GM19025 (cell line): ENCODE results near the gene KDM4C.

ENCODE experiments used
- ATAC-seq: cut with Tn5 transposase; IDR thresholded peaks from one replicate; pipeline ENCODE4 v1.9.1; 2021; ENCODE audit warnings: mild to moderate bottlenecking, low read depth, moderate library complexity; ENCODE audit not compliant: unreplicated experiment

The KDM4C gene

GRCh38 chr9:6852243-6852963 lies 94.6 kb downstream of the KDM4C start:
- no peak for ATAC-seq

GRCh38 chr9:6855860-6856259 lies 98.1 kb downstream of the KDM4C start:
- ATAC-seq, result no peak

- ATAC-seq, result no peak
Measured at GRCh38 chr9:6864102-6864501, 106.3 kb downstream of the KDM4C start.

DNA sequence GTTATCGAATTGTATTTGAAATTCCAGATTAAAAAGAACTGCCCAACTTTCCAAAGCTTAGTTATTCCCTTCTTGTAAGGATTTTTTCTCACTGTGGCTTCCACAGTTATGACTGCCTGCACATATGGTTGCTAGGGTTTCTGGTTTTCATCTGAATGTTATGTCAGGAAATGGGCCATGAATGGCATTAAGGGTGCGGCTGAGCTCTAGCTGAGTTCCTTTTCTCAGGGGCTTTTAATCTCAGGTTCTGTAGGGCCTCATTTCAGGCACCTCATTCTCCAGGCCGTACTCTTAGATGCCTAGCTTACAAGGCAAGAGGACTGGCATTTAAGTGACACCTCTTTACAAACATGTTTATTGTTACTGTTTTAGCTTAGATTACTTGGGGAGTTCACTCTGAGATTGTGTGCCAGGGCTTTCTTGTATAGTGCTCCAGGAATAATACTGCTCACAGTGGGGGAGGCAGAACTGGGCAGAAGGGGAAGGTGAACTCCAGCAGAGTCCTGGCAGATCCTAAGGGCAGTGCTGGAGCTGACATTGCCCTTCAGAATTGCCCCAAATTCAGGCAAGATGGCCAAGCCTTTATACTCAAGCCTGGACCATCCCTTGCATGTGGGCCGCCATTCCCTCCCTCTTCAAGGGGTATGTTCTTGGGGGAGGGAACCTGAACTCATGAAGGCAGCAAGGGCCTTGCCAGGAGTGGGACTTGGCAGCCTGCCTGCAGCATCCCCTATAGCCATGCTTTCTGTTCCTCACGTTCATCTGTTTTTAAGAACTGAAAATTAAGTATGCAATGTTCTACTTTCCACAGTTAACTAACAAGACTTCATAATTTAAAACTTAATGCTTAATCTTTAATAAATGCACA lies 111.5 kb downstream of the KDM4C start:
- no peak for ATAC-seq

DNA sequence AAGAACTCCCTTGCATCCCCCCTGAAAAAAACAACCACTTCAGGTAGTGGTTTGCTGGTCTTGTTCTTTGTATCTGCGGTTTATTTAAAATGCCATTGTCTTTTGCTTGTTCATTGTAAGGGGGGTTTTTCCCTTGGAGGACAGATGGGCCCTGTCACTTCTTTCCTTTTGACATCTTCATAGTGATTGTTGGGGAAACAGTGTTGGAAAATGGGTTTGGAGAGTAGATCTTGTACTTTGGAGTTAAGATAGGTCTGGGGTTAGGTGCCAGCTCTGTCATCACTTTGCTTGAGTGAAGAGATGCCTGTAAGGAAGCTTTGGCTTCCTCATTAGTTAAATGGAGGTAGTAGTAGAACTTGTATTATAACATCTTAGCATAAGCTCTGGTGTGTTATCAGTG lies 112.4 kb downstream of the KDM4C start:
- ATAC-seq, result no peak

GRCh38 chr9:6870650-6871477 lies 113.1 kb downstream of the KDM4C start:
- ATAC-seq, result no peak

- ATAC-seq, result no peak
Measured at GRCh38 chr9:6873857-6874256, 116.1 kb downstream of the KDM4C start.

DNA sequence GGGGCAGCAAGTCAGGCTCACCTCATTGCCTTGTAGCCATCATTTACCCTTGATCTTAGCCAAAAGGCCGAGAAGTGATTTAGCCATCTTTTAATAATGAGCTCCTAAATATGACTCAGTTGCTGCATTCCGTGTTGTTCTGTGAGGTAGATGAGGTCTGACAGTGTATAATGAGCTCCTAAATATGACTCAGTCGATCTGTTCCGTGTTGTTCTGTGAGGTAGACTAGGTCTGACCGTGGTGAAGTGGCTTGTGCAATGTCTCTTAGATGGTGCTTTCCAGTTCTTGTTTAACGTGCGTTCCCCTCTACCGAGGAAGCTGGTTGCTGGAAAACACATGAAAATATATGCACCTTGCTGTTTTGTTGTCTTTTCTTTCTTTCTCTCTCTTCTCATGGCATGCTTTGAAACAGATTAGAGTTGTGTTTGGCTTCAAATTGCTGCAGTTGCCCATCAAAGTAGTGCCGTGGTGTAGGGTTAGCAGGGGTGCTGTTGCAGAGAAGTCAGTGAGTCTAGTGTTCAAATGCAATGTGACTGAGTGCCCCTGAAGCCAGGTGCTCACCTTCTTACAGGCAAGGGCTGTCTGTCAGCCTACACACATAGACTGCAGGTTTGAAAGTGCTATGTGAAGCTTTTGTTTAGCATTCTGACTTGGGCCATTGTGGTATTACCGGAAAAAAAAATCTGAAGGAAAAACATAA lies 118.6 kb downstream of the KDM4C start:
- ATAC-seq, result no peak

DNA sequence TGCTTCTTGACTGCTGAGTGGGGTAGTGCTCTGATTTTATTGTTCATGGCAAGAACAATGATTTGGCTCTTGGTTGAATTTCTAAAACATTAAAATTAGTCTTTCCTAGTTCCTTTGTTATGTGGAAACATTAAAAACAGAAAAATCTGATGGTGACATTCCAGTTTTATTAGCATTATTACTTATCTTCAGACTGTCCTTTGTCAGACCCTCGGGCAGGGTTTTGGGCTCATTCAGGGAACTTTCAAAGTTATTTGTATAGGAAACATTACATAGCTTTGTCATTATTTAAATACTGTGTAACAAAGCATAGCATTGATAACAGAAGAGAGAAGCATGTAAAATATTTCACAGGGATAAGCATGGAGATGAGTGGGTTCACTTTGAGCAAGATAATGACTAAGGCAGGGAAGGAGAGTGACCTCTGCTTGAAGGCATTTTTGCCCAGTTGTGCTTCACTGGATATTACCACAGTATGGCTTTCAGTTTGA lies 119.9 kb downstream of the KDM4C start:
- no peak for ATAC-seq

DNA sequence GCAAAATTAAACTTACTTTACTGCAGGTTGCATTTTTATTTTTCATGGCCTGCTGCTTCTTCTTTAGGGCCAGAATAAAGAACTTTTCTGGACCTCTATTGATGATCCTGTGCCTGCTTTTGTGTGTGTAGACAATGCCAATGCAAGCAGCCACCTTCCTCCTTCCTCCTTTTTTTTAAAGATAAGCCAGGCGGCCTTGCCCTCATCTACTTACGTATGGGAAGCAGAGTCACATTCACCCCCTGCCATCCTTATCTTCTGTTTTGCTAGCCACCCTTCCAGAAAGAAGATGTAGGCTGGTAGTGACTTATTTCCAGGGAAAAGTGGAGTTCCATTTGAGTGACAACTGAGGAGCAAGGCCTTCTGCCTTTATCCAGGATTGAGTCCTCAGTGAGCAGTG lies 122.9 kb downstream of the KDM4C start:
- ATAC-seq, result no peak

- ATAC-seq, result no peak
Measured at GRCh38 chr9:6884101-6884500, 126.3 kb downstream of the KDM4C start.

- no peak for ATAC-seq
Measured at GRCh38 chr9:6884990-6885389, 127.2 kb downstream of the KDM4C start.

GRCh38 chr9:6887051-6887450 lies 129.3 kb downstream of the KDM4C start:
- ATAC-seq, result no peak

DNA sequence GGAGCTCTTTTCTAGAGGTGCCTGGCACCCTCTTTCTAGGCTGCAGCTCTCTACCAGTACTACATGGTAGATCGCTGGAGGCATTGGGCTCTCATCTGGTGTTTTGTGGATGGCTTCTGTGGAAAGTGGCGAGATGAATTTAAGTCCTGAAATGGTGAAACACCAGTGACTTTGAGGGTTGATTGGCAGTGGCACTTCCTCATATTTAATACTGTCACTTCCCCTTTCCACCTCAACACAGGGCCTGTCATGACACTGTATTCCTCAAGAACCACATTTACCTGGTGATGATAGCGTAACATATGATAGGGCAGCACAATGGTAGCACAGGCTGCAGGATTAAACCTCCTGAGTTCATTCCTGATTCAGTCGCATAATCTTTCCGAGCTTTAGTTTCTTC lies 132.1 kb downstream of the KDM4C start:
- no peak for ATAC-seq

DNA sequence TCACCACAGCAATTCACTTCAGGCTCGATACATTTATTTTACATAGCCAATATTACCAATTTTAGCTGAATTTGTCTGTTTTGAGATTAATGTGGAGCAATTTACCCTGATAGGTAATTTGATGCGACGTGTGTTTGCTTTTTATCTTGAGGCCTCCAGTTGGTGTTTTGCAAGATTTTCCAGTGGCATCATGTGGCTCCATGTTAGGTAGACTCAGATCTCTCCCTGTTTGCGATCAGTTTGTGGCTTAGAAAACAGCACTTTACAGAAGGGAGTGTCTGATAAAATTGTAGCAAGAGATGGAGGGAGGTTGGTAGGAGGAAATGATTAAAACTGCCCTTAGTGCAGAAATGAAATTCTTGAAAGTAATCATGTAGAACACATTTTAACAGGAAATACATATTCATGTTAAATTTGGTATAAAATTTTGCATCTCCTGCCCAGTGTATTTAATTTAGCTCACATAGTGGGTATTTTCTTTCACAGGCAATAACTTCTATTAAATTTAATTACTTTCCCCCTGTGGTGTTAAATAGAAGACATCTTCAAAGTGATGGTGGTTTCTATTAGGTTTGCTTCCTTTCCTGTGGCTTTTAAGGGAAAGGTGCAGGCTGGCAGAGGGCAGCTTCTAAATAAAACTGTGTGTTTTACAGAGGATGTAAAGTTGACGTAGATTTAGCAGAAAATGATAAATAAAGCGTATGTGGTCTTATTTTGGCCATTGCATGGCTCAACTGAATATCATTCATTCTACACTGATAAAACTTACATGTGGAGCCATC lies 135.8 kb downstream of the KDM4C start:
- peak; percentile 9 for ATAC-seq

DNA sequence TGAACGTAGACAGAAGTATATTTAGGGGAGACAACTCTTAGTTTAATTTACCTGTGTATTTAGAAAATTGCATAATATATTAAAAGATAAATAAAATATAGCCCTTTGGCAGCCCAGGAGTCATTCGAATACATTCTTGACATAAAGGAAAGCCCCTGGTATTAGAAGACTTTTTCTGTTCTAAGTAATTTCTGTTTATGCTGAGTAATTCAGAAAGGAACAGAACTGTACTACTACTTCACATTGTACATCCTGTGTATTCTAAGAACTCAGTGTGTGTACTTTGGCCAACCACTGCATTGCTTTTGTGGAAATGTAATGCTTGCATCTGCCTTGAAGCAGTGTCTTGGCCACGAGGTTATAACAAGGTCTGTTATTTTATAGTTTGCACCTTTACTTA lies 136.4 kb downstream of the KDM4C start:
- peak; percentile 95 for ATAC-seq

GRCh38 chr9:6895754-6896153 lies 138.0 kb downstream of the KDM4C start:
- ATAC-seq, result no peak

DNA sequence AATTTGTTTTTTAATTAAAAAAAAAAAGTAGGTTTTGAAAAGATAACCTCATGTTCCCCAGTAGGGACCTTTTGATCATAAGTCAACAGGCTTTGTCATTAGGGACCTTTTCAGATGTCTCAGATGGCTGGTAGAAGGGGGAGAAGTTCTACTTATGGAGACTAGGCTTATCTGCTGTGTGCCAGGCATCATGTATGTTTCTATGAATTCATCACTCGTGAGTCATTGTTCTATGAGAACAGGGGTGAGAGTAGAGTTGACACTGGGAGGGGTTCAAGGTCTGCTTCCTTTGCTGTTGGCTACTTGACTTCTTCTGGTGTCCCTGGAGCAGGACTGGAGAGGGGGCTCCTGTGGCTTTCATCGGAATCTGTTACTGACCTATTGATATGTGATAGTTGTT lies 138.8 kb downstream of the KDM4C start:
- ATAC-seq, result no peak

GRCh38 chr9:6897207-6897822 lies 139.5 kb downstream of the KDM4C start:
- no peak for ATAC-seq
